Measurements from ENCODE around the gene KCNT1.

KCNT1 gene

GRCh38 chr9:135804581-135805421 is 102.8 kb downstream of the KCNT1 start:
- DNase-seq = no peak

GRCh38 chr9:135805422-135806022 is 103.5 kb downstream of the KCNT1 start:
- no peak for DNase-seq

- DNase-seq = no peak
Observed at GRCh38 chr9:135809166-135809565, 107.2 kb downstream of the KCNT1 start.

DNA sequence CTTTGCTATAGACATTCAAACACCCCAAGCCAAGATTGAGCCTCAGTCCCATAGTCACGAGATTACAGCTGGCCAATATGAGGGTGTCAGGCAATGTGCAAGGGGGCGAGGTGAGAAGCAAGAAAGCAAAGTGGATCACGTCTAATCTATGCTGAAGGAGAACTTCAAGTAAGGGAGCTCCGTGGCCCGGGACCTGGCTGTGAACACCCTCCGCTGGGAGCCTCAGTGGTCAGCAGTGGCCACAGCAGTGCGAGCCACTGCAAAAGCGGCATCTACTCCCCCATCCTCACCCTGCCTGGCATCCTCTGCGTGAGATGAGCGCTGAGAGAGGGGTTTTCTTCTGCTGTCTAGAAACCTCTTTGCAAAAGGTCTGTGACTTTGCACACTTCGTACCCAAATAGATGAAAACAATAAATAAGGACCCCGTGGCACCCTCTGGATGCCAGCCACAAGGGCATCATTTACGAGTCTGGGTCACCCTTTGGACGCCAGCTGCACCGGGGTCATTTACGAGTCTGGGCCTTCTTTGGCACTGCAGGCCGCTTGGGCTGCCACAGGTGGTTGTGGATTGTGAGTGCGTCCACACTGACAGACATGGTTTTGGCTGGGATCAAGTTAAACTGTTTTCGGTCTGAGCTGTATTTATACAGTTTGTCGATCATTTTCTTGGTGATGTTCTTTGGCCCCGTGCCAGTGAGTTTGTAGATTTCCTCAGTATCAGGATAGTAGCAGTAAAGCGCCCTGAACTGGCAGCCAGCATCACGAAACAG is 109.0 kb downstream of the KCNT1 start:
- no peak for DNase-seq

DNA sequence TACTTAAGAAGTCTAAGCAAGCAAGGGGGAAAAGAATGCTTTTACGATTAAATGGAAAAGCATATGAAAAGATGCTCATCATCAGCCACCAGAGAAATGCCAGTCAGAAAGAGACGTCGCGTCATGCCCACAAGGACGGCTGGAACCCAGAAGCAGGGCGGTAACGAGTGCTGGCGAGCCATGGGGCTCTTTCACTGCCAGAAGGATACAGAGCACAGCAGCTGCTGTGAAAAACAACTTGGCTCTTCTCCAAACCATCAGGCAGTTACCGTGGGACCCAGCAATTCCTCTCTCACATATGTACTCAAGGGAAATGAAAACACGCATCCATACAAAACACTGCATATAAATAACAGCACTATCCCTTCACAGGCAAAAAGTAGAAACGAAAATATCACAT is 109.8 kb downstream of the KCNT1 start:
- DNase-seq = no peak

- DNase-seq = no peak
Observed at GRCh38 chr9:135812961-135813360, 111.0 kb downstream of the KCNT1 start.

DNA sequence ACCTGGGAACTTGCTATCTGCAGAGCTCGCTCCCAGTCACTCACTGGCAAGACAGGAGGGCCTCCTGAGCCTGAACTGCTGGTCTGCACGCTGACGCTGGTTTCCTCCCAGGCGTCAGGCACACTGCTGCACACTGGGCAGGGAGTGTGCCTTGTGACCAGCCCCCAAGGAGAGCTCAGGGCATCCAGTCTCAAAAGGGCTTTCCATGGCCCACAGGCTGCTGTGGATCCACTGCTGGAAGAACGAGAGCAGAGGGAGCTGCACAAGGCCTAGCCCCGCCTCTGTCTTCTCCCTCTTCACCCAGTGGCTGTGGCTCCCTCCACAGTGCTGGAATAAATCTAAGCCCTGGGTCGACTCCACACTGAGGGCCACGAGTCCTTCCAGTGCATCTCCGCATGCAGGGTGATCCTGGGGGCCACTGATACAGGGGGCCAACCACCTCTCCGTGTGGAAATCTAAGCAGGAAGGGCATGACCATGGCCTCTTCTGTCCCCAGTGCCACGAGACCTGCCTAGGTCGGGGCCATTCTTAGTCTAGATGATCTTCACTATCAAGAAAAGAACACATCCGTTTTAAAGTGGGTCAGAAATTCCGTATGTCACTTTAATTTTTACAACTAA is 111.8 kb downstream of the KCNT1 start:
- DNase-seq = no peak

DNA sequence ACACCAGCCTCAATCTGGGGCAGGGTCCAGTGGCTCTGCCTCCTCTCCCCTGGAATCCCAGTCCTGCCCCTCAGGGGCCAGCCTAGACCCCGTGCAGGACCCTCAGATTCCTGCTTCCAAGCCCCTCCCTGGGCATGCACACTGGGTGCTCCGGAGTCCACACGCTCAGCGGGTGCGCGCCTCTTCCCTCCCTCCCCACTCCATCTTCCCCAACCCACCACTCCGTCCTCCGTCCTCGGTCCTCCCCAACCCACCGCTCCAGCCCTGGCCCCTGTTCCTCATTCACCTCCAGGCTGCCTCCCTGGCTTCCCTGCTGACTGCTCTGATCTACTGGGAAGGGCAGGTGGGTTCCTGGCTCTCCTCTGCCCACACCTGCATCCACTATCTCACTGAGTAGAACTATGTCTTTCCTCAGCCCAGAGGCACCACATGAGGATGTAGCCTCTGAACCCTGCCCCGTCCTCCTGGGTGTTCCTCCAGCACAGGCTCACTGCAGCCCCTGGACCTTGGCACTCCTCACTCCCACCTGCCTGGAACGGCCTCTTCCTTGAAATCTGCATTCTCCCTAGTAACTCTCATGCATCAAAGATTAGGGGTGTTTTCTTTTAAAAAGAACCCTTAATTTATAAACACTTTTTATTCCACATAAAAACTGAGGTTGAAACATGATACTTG is 112.6 kb downstream of the KCNT1 start:
- no peak for DNase-seq

DNA sequence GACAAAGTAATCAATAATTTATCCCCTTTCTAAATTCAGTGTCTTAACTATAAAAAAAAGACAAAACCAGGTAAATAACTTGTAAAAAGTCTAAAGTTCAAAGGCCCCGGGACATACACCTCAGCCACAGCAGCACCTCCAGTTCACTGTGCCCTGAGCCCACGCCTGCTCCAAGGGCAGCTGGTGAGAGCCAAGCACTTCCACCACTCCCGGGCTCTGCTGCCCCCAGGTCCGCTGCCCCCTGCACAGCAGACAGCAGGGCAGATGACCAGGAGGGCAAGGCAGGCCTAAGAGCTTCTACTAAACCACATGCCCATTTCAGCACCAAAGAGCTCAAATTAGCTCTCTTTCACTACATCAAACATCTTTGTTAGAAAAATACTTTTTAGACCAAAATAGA is 113.4 kb downstream of the KCNT1 start:
- no peak for DNase-seq

DNA sequence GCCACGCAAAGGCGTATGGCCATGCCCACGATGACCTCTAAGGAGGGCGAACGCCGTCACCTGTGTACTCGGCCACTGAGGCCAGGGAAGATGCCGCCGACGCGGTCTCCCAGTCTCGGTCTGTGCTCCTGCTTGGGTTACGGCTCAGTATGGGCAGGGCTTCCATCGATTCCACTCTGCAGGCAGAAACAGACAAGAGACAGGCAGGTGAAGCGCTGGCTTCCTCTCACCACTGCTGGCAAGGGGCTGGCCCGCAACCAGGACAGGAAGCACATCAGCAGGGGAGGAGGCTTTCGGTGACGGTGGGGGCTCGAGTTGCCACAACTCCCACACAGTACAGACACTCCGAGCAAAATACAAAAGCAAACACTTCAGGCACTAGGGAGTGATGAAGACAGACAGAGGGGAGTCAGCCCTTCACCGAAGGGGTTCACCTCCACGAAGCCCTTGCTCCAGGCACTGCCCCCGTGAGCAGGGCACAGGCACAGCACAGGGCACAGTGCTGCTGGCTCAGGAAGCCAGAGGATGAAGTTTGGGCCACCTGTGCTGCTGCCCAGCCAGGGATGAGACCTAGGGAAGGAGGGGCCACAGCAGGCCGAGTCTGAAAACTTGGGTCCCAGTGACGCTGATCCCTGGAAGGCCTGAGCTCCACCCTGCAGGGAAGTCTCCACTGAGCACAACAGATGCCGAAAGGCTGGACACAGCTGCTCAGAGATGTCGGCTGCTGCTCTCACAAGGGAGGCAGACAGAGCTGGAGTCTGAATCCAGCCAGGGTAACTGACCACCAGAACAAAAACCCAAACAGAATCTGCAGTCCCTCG is 114.1 kb downstream of the KCNT1 start:
- no peak for DNase-seq

- no peak for DNase-seq
Observed at GRCh38 chr9:135816651-135816970, 114.6 kb downstream of the KCNT1 start.

GRCh38 chr9:135817951-135818717 is 116.1 kb downstream of the KCNT1 start:
- no peak for DNase-seq

GRCh38 chr9:135818718-135819475 is 116.9 kb downstream of the KCNT1 start:
- DNase-seq = no peak

DNA sequence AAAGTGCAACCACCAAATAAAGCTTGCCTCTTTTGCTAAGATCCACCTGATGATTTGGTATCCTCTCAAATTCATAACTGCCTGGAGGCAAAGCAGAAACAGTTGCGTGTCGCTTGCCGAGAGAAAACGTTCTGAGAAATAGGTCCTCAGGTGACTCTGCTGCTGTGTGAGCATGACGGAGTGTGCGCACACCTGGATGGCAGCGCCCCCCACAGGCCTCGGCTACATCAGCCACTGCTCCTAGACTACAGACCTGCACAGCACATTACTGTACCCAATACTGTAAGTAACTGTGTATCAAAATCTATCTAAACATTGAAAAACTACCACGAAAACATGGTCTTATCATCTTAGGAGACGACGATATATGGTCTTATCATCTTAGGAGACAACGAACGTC is 117.9 kb downstream of the KCNT1 start:
- no peak for DNase-seq

- DNase-seq = no peak
Observed at GRCh38 chr9:135820661-135821060, 118.7 kb downstream of the KCNT1 start.

DNA sequence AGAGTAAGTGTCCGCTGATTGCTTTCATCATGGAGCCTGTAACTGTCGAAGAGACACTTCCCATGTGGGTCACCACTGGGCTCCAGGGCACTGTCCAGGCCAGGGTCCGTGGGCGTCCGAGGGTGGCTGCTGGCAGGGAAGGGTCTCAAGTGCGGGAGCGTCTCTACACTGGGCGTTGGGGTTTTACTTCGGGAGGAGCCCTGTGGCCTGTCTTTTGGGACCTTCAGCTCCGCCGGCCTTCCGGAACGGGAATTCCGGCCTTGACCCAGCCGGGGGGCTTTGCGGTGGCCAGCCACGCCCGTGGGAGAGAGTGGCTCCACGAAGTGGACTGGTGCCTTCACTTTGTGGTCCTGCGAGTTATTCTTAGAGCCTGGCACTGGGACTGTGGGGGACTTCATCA is 119.1 kb downstream of the KCNT1 start:
- DNase-seq = no peak

- DNase-seq = no peak
Observed at GRCh38 chr9:135821733-135822373, 119.9 kb downstream of the KCNT1 start.

- DNase-seq = no peak
Observed at GRCh38 chr9:135822374-135822755, 120.4 kb downstream of the KCNT1 start.

DNA sequence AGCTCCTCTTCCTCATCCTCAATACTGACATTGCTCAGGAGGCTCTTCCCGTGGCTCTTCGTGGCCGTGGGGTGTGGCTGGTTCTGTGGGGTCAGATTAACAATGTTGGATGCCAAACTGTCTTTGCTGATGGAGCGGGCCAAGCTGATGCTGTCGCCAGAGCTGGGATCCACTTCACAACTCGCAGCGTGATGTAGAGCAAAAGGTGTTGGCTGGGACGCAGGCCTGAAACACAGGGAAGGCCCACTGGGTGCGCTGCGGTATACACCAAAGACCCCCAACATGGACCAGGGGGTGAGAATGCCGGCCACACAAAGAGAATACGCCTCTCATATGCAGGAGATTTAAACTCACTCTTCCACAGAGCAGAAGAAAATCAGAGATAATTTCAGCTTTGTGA is 121.1 kb downstream of the KCNT1 start:
- DNase-seq = no peak
